ENCODE data around the gene INSYN2B.

INSYN2B gene

GRCh38 chr5:169864483-169864882, 115.8 kb downstream of the INSYN2B start:
- peaks cover 2 to 6% of the 10 kb centered on the region in 2 donors for H3K4me1 ChIP-seq (ENCODE audit: control insufficient read depth in 2 of 2, insufficient read depth in 1 of 2, low read depth in 1 of 2, low read length in 2 of 2)
- H3K23ac ChIP-seq (ENCODE audit: low read depth, low read length, poor library complexity): no peak overlapping the region
- no peak overlapping the region for H4K91ac ChIP-seq (ENCODE audit: low read depth, low read length, poor library complexity)
- no peak overlapping the region for H2BK120ac ChIP-seq (ENCODE audit: low read depth, low read length)
- H3K18ac ChIP-seq (ENCODE audit: low read length): no peak overlapping the region
- H3K27me3 ChIP-seq (ENCODE audit: control insufficient read depth in 3 of 3, insufficient read depth in 3 of 3, low read depth in 1 of 3, low read length in 3 of 3): no peaks in the 10 kb centered on the region
- H3K79me1 ChIP-seq (ENCODE audit: low read depth, low read length): no peaks in the 10 kb centered on the region
- H3K36me3 ChIP-seq (replicated peaks in 1 of 2; ENCODE audit: control insufficient read depth in 2 of 2, insufficient read depth in 2 of 2, low read length in 2 of 2): no peaks in the 10 kb centered on the region
- H3K4me3 ChIP-seq (ENCODE audit: low read length in 2 of 2): no peak overlapping the region
- no CpG with 5 or more reads among the region's 1 CpG for WGBS, 2 donors (ENCODE audit: extremely low coverage in 2 of 2, insufficient read length in 2 of 2, insufficient replicate concordance in 1 of 2)
- DNase-seq (ENCODE audit: low spot score): no peak
- H3K9me3 ChIP-seq (replicated peaks in 1 of 2; ENCODE audit: control insufficient read depth in 2 of 2, insufficient read depth in 1 of 2, low read depth in 1 of 2, low read length in 2 of 2): no peaks in the 10 kb centered on the region
- H2AFZ ChIP-seq (ENCODE audit: low read length): no peak overlapping the region
- no peak overlapping the region for H2AK5ac ChIP-seq (ENCODE audit: low read depth, low read length)
- H2BK15ac ChIP-seq (ENCODE audit: low read length): no peak overlapping the region
- no peak overlapping the region for H3K27ac ChIP-seq (replicated peaks; ENCODE audit: low read length)
- no peak overlapping the region for H4K8ac ChIP-seq (ENCODE audit: low read depth, low read length)
- H2BK12ac ChIP-seq (ENCODE audit: low read length): no peak overlapping the region
- H3K14ac ChIP-seq (ENCODE audit: low read length): no peak overlapping the region
- H2BK5ac ChIP-seq (ENCODE audit: low read length): no peak overlapping the region
- no peak overlapping the region for H3K4me2 ChIP-seq (ENCODE audit: insufficient read depth, low read length, poor library complexity, severe bottlenecking)
- H3K4ac ChIP-seq (ENCODE audit: low read length): no peak overlapping the region
- H3K9ac ChIP-seq (ENCODE audit: low read depth, low read length, poor library complexity): no peak overlapping the region

GRCh38 chr5:169862391-169862811, 117.9 kb downstream of the INSYN2B start:
- Histone ChIP-seq H4K8ac (ENCODE audit: low read depth, low read length) (no peak overlapping the region), H3K36me3 (replicated peaks in 1 of 2; ENCODE audit: control insufficient read depth in 2 of 2, insufficient read depth in 2 of 2, low read length in 2 of 2) (no peaks in the 10 kb centered on the region), H2BK12ac (ENCODE audit: low read length) (no peak overlapping the region), H3K23ac (ENCODE audit: low read depth, low read length, poor library complexity) (no peak overlapping the region), H3K4me2 (ENCODE audit: insufficient read depth, low read length, poor library complexity, severe bottlenecking) (no peak overlapping the region), H3K9me3 (replicated peaks in 1 of 2; ENCODE audit: control insufficient read depth in 2 of 2, insufficient read depth in 1 of 2, low read depth in 1 of 2, low read length in 2 of 2) (no peaks in the 10 kb centered on the region), H3K9ac (ENCODE audit: low read depth, low read length, poor library complexity) (no peak overlapping the region), H3K18ac (ENCODE audit: low read length) (no peak overlapping the region), H2AFZ (ENCODE audit: low read length) (no peak overlapping the region), H3K79me1 (ENCODE audit: low read depth, low read length) (no peaks in the 10 kb centered on the region), H4K91ac (ENCODE audit: low read depth, low read length, poor library complexity) (no peak overlapping the region), H3K14ac (ENCODE audit: low read length) (no peak overlapping the region), H3K4me3 (ENCODE audit: low read length in 2 of 2) (no peak overlapping the region), H3K27me3 (ENCODE audit: control insufficient read depth in 3 of 3, insufficient read depth in 3 of 3, low read depth in 1 of 3, low read length in 3 of 3) (no peaks in the 10 kb centered on the region), H2AK5ac (ENCODE audit: low read depth, low read length) (no peak overlapping the region), H3K27ac (replicated peaks; ENCODE audit: low read length) (no peak overlapping the region), H3K4ac (ENCODE audit: low read length) (no peak overlapping the region), H2BK120ac (ENCODE audit: low read depth, low read length) (no peak overlapping the region), H3K4me1 (ENCODE audit: control insufficient read depth in 2 of 2, insufficient read depth in 1 of 2, low read depth in 1 of 2, low read length in 2 of 2) (no peaks in the 10 kb centered on the region), H2BK15ac (ENCODE audit: low read length) (no peak overlapping the region), H2BK5ac (ENCODE audit: low read length) (no peak overlapping the region)
- WGBS, 2 donors (ENCODE audit: extremely low coverage in 2 of 2, insufficient read length in 2 of 2, insufficient replicate concordance in 1 of 2): no CpG with 5 or more reads among the region's 4 CpGs
- DNase-seq (ENCODE audit: low spot score): no peak

- Histone ChIP-seq H2BK5ac (ENCODE audit: low read length) (no peak overlapping the region), H3K9ac (ENCODE audit: low read depth, low read length, poor library complexity) (no peak overlapping the region), H3K9me3 (replicated peaks in 1 of 2; ENCODE audit: control insufficient read depth in 2 of 2, insufficient read depth in 1 of 2, low read depth in 1 of 2, low read length in 2 of 2) (no peaks in the 10 kb centered on the region), H3K36me3 (replicated peaks in 1 of 2; ENCODE audit: control insufficient read depth in 2 of 2, insufficient read depth in 2 of 2, low read length in 2 of 2) (no peaks in the 10 kb centered on the region), H2AFZ (ENCODE audit: low read length) (no peak overlapping the region), H2BK120ac (ENCODE audit: low read depth, low read length) (no peak overlapping the region), H3K23ac (ENCODE audit: low read depth, low read length, poor library complexity) (no peak overlapping the region), H3K27me3 (ENCODE audit: control insufficient read depth in 3 of 3, insufficient read depth in 3 of 3, low read depth in 1 of 3, low read length in 3 of 3) (no peaks in the 10 kb centered on the region), H3K4ac (ENCODE audit: low read length) (no peak overlapping the region), H3K4me2 (ENCODE audit: insufficient read depth, low read length, poor library complexity, severe bottlenecking) (no peak overlapping the region), H3K4me3 (ENCODE audit: low read length in 2 of 2) (no peak overlapping the region), H3K79me1 (ENCODE audit: low read depth, low read length) (no peaks in the 10 kb centered on the region), H4K8ac (ENCODE audit: low read depth, low read length) (no peak overlapping the region), H2AK5ac (ENCODE audit: low read depth, low read length) (no peak overlapping the region), H3K14ac (ENCODE audit: low read length) (no peak overlapping the region), H2BK15ac (ENCODE audit: low read length) (no peak overlapping the region), H3K18ac (ENCODE audit: low read length) (no peak overlapping the region), H2BK12ac (ENCODE audit: low read length) (no peak overlapping the region), H3K27ac (replicated peaks; ENCODE audit: low read length) (no peak overlapping the region), H3K4me1 (ENCODE audit: control insufficient read depth in 2 of 2, insufficient read depth in 1 of 2, low read depth in 1 of 2, low read length in 2 of 2) (no peaks in the 10 kb centered on the region), H4K91ac (ENCODE audit: low read depth, low read length, poor library complexity) (no peak overlapping the region)
- DNase-seq (ENCODE audit: low spot score): no peak
- no CpG with 5 or more reads among the region's 2 CpGs for WGBS, 2 donors (ENCODE audit: extremely low coverage in 2 of 2, insufficient read length in 2 of 2, insufficient replicate concordance in 1 of 2)
Measured at GRCh38 chr5:169861934-169862333, 118.4 kb downstream of the INSYN2B start.

GRCh38 chr5:169861433-169861832, 118.9 kb downstream of the INSYN2B start:
- Histone ChIP-seq H3K9ac (ENCODE audit: low read depth, low read length, poor library complexity) (no peak overlapping the region), H2AFZ (ENCODE audit: low read length) (no peak overlapping the region), H2BK120ac (ENCODE audit: low read depth, low read length) (no peak overlapping the region), H3K4me1 (ENCODE audit: control insufficient read depth in 2 of 2, insufficient read depth in 1 of 2, low read depth in 1 of 2, low read length in 2 of 2) (no peaks in the 10 kb centered on the region), H3K79me1 (ENCODE audit: low read depth, low read length) (no peaks in the 10 kb centered on the region), H3K23ac (ENCODE audit: low read depth, low read length, poor library complexity) (no peak overlapping the region), H3K4me2 (ENCODE audit: insufficient read depth, low read length, poor library complexity, severe bottlenecking) (no peak overlapping the region), H3K18ac (ENCODE audit: low read length) (no peak overlapping the region), H2BK12ac (ENCODE audit: low read length) (no peak overlapping the region), H3K27me3 (ENCODE audit: control insufficient read depth in 3 of 3, insufficient read depth in 3 of 3, low read depth in 1 of 3, low read length in 3 of 3) (no peaks in the 10 kb centered on the region), H2BK15ac (ENCODE audit: low read length) (no peak overlapping the region), H3K36me3 (replicated peaks in 1 of 2; ENCODE audit: control insufficient read depth in 2 of 2, insufficient read depth in 2 of 2, low read length in 2 of 2) (no peaks in the 10 kb centered on the region), H2AK5ac (ENCODE audit: low read depth, low read length) (no peak overlapping the region), H3K14ac (ENCODE audit: low read length) (no peak overlapping the region), H2BK5ac (ENCODE audit: low read length) (no peak overlapping the region), H3K4me3 (ENCODE audit: low read length in 2 of 2) (no peak overlapping the region), H4K8ac (ENCODE audit: low read depth, low read length) (no peak overlapping the region), H3K27ac (replicated peaks; ENCODE audit: low read length) (no peak overlapping the region), H4K91ac (ENCODE audit: low read depth, low read length, poor library complexity) (no peak overlapping the region), H3K4ac (ENCODE audit: low read length) (no peak overlapping the region), H3K9me3 (replicated peaks in 1 of 2; ENCODE audit: control insufficient read depth in 2 of 2, insufficient read depth in 1 of 2, low read depth in 1 of 2, low read length in 2 of 2) (no peaks in the 10 kb centered on the region)
- no peak for DNase-seq (ENCODE audit: low spot score)
- WGBS, 2 donors (ENCODE audit: extremely low coverage in 2 of 2, insufficient read length in 2 of 2, insufficient replicate concordance in 1 of 2): no CpG with 5 or more reads among the region's 2 CpGs

Data from neuronal stem cell (in vitro differentiated cells).